K562 (cell line): ENCODE measurements around the gene SLC5A2.
"Not testable (repeated sequence)": the region's sequence is repeated elsewhere in the genome, so short reads cannot be mapped to it uniquely, and the experiment has no call there.

Source experiments
- CTCF ChIP-seq, 3 experiments: IDR thresholded peaks in 2 of 3; conservative IDR thresholded peaks in 1 of 3; 2 replicates each; pipeline ENCODE4 v1.5.1; 2011 to 2012; ENCODE audit warnings: low read length in 3 of 3, mild to moderate bottlenecking in 3 of 3, control low read depth in 2 of 3, improper control_type of control experiment in 1 of 3, inconsistent platforms in 1 of 3, low read depth in 1 of 3, mixed read lengths in 1 of 3, moderate library complexity in 1 of 3; ENCODE audit not compliant: insufficient read depth in 2 of 3
- GABPA ChIP-seq: fragments of 200-800 bp; sonication (Bioruptor generic); conservative IDR thresholded peaks from 2 replicates; pipeline ENCODE4 v1.6.1; 2016; ENCODE audit warnings: low read depth, missing genetic modification characterization, missing compliant biosample characterization
- ILF3 ChIP-seq: fragments of 450-650 bp; IDR thresholded peaks from 2 replicates; pipeline ENCODE4 v1.6.1; 2018; ENCODE audit warnings: antibody characterized with exemption, mild to moderate bottlenecking, moderate library complexity, borderline replicate concordance
- JUND ChIP-seq, 2 experiments: IDR thresholded peaks; 2 replicates in 1 of 2; 3 replicates in 1 of 2; pipeline ENCODE4 v1.6.1; 2011; ENCODE audit warnings: borderline replicate concordance in 2 of 2, low read depth in 2 of 2, low read length in 2 of 2, improper control_type of control experiment in 1 of 2, missing biosample characterization in 1 of 2, missing genetic modification characterization in 1 of 2, missing genetic modification reagents in 1 of 2
- NR2C2 ChIP-seq, 2 experiments: fragments of 200-800 bp in 1 of 2; sonication (Bioruptor generic) in 1 of 2; sonication (generic) in 1 of 2; formaldehyde crosslinking in 1 of 2; IDR thresholded peaks; 2 replicates each; pipeline versions ENCODE4 v1.6.1 to v1.8.0; 2016 to 2022; ENCODE audit warnings: mild to moderate bottlenecking in 1 of 2, missing compliant biosample characterization in 1 of 2, missing genetic modification characterization in 1 of 2, missing genetic modification reagents in 1 of 2
- PBX2 ChIP-seq, 2 experiments: IDR thresholded peaks in 1 of 2; conservative IDR thresholded peaks in 1 of 2; 2 replicates each; pipeline ENCODE4 v1.6.1; 2016; ENCODE audit warnings: low read depth in 2 of 2, mild to moderate bottlenecking in 1 of 2, missing compliant biosample characterization in 1 of 2, missing genetic modification characterization in 1 of 2, moderate library complexity in 1 of 2
- REST ChIP-seq, 2 experiments: fragments of 450-650 bp; formaldehyde crosslinking in 1 of 2; IDR thresholded peaks; 2 replicates each; pipeline versions ENCODE4 v1.4.0 to v1.6.1; 2014 to 2020; ENCODE audit warnings: mild to moderate bottlenecking in 2 of 2, borderline replicate concordance in 1 of 2, low read depth in 1 of 2
- USF2 ChIP-seq: sonication (generic); formaldehyde crosslinking; IDR thresholded peaks from 2 replicates; pipeline ENCODE4 v1.5.0; 2020; ENCODE audit warnings: missing genetic modification reagents
- ZNF316 ChIP-seq: fragments of 450-650 bp; IDR thresholded peaks from 2 replicates; pipeline ENCODE4 v1.6.1; 2016

GRCh38 chr16:31539762-31540161, 56.8 kb downstream of the SLC5A2 start:
- TF ChIP-seq JUND (IDR thresholded peaks at IDR 0.05; ENCODE audit: borderline replicate concordance, low read depth, low read length); JUND (tag; IDR thresholded peaks at IDR 0.05; ENCODE audit: borderline replicate concordance, low read depth, low read length); CTCF (IDR thresholded peaks at IDR 0.05 in 2 of 3, conservative IDR thresholded peaks at IDR 0.05 in 1 of 3; ENCODE audit: insufficient read depth in 2 of 3, low read depth in 1 of 3, low read length in 3 of 3); REST (IDR thresholded peaks at IDR 0.05; ENCODE audit: borderline replicate concordance); REST (CRISPR knock-in tag; IDR thresholded peaks at IDR 0.05; ENCODE audit: low read depth); NR2C2 (CRISPR knock-in tag; IDR thresholded peaks at IDR 0.05); NR2C2 (tag; IDR thresholded peaks at IDR 0.05); GABPA (tag); USF2; ILF3; PBX2 (CRISPR knock-in tag; IDR thresholded peaks at IDR 0.05; ENCODE audit: low read depth); PBX2 (tag; conservative IDR thresholded peaks at IDR 0.05; ENCODE audit: low read depth); ZNF316: not testable (repeated sequence)
